Neural cell (in vitro differentiated cells): ENCODE results near the gene SLC17A9.

Experiments
- CTCF ChIP-seq: fragments of 450-650 bp; IDR thresholded peaks from 2 replicates; pipeline ENCODE4 v1.5.1; 2014; ENCODE audit warnings: antibody characterized with exemption, mild to moderate bottlenecking, moderate library complexity; ENCODE audit not compliant: poor library complexity, severe bottlenecking
- EP300 ChIP-seq: fragments of 450-650 bp; conservative IDR thresholded peaks from 2 replicates; pipeline ENCODE4 v1.6.1; 2014; ENCODE audit warnings: antibody characterized with exemption, mild to moderate bottlenecking, moderate library complexity; ENCODE audit not compliant: poor library complexity, severe bottlenecking
- EZH2 ChIP-seq: fragments of 200-600, 300-800 bp; shearing (Covaris generic), sonication (generic); IDR thresholded peaks from 2 replicates; pipeline ENCODE4 v1.6.1; 2014; ENCODE audit warnings: antibody characterized with exemption, low read length, borderline replicate concordance, mild to moderate bottlenecking; ENCODE audit not compliant: insufficient read depth, poor library complexity, severe bottlenecking
- POLR2AphosphoS5 ChIP-seq: IDR thresholded peaks from 2 replicates; pipeline ENCODE4 v1.6.1; 2012

- TF ChIP-seq CTCF, result no peak
- no peak for TF ChIP-seq POLR2AphosphoS5
- TF ChIP-seq EZH2, result no peak
- no peak for TF ChIP-seq EP300
Observed at GRCh38 chr20:62940875-62941274, 11.6 kb upstream of the SLC17A9 start.
